Smooth muscle cell (in vitro differentiated cells): Measurements from ENCODE around the gene RASSF8. TPM values are rescaled to one million over a fixed set of nuclear protein-coding genes. Genes with fewer than 3 reads are reported as not detected.

Experiments used
- DNase-seq: peaks from one replicate; lab custom pipeline; 2025; ENCODE audit not compliant: unreplicated experiment; lab: John Stamatoyannopoulos, UW
- H2AFZ ChIP-seq: fragments of 200-600 bp; sonication (generic); 2 replicates; pipeline ENCODE4 v1.6.0; 2016; ENCODE audit warnings: antibody characterized with exemption, low read depth, mild to moderate bottlenecking
- H3F3A ChIP-seq: fragments of 200-600 bp; sonication (generic); 2 replicates; pipeline ENCODE4 v1.6.0; 2017; ENCODE audit warnings: antibody characterized with exemption, low read depth
- H3K27ac ChIP-seq: fragments of 200-600 bp; sonication (generic); 2 replicates; pipeline ENCODE4 v1.5.1; 2016; ENCODE audit warnings: low read depth, mild to moderate bottlenecking
- H3K27me3 ChIP-seq: fragments of 200-600 bp; sonication (generic); 2 replicates; pipeline ENCODE4 v1.6.1; 2016; ENCODE audit warnings: low read depth, mild to moderate bottlenecking
- H3K36me3 ChIP-seq: fragments of 200-600 bp; sonication (generic); 2 replicates; pipeline ENCODE4 v1.5.1; 2016; ENCODE audit warnings: low read depth
- H3K4me1 ChIP-seq: fragments of 200-600 bp; sonication (generic); 2 replicates; pipeline ENCODE4 v1.5.1; 2016; ENCODE audit warnings: low read depth
- H3K4me2 ChIP-seq: fragments of 200-600 bp; sonication (generic); 2 replicates; pipeline ENCODE4 v1.6.0; 2016; ENCODE audit warnings: mild to moderate bottlenecking
- H3K4me3 ChIP-seq: fragments of 200-600 bp; sonication (generic); 2 replicates; pipeline ENCODE4 v1.5.1; 2016; ENCODE audit warnings: mild to moderate bottlenecking
- H3K79me2 ChIP-seq: fragments of 200-600 bp; sonication (generic); 2 replicates; pipeline ENCODE4 v1.6.0; 2016; ENCODE audit warnings: low read depth, mild to moderate bottlenecking
- H3K9ac ChIP-seq: fragments of 200-600 bp; sonication (generic); 2 replicates; pipeline ENCODE4 v1.6.0; 2016; ENCODE audit warnings: low read depth
- H3K9me3 ChIP-seq: fragments of 200-600 bp; sonication (generic); replicated peaks from 2 replicates; pipeline ENCODE4 v1.5.1; 2016; ENCODE audit warnings: low read depth
- H4K20me1 ChIP-seq: fragments of 200-600 bp; sonication (generic); 2 replicates; pipeline ENCODE4 v1.6.0; 2016; ENCODE audit warnings: low read depth
- WGBS: methylation state at CpG from one replicate; pipeline ENCODE4 v1.1.7; 2016; ENCODE audit warnings: low lambda C conversion rate; 5-methylcytosine and 5-hydroxymethylcytosine counted together
- polyA plus RNA-seq: library from polyadenylated mRNA; unstranded; fragments of >200 nt; fragmentation: Nextera tagmentation; extraction: Ambion mirVana; gene quantifications from 2 replicates; pipeline ENCODE4 v1.2.1, GENCODE V29; 2016
- total RNA-seq: library from RNA; depleted of rRNA; stranded (reverse); fragments of >200 nt; gene quantifications from 2 replicates; pipeline ENCODE4 v1.2.3, GENCODE V29; 2014
- TF ChIP-seq, protein P1 (sequence below): fragments of 200-600 bp; sonication (generic); IDR thresholded peaks from 2 replicates; pipeline ENCODE4 v1.5.1; 2017; ENCODE audit warnings: borderline replicate concordance, mild to moderate bottlenecking, antibody characterized with exemption; ENCODE audit not compliant: insufficient read depth, poor library complexity, severe bottlenecking

The RASSF8 gene
- total and polyA plus RNA-seq, 2 experiments from 2014 or later = 9.8 to 29.8 TPM

- WGBS = 78% methylated on average over 4 of the region's 4 CpGs
- Histone ChIP-seq H3K27ac (no peak overlapping the region), H3K36me3 (no peaks in the 10 kb centered on the region), H3K79me2 (no peaks in the 10 kb centered on the region), H3K9ac (no peak overlapping the region), H3K4me3 (no peak overlapping the region), H3K4me2 (no peak overlapping the region), H3K27me3 (peaks cover 3% of the 10 kb centered on the region), H2AFZ (no peak overlapping the region), H4K20me1 (no peaks in the 10 kb centered on the region), H3K9me3 (no peaks in the 10 kb centered on the region), H3F3A (peaks cover 14% of the 10 kb centered on the region), H3K4me1 (peaks cover 4% of the 10 kb centered on the region)
- TF ChIP-seq, protein P1, sequence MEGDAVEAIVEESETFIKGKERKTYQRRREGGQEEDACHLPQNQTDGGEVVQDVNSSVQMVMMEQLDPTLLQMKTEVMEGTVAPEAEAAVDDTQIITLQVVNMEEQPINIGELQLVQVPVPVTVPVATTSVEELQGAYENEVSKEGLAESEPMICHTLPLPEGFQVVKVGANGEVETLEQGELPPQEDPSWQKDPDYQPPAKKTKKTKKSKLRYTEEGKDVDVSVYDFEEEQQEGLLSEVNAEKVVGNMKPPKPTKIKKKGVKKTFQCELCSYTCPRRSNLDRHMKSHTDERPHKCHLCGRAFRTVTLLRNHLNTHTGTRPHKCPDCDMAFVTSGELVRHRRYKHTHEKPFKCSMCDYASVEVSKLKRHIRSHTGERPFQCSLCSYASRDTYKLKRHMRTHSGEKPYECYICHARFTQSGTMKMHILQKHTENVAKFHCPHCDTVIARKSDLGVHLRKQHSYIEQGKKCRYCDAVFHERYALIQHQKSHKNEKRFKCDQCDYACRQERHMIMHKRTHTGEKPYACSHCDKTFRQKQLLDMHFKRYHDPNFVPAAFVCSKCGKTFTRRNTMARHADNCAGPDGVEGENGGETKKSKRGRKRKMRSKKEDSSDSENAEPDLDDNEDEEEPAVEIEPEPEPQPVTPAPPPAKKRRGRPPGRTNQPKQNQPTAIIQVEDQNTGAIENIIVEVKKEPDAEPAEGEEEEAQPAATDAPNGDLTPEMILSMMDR = no peak
- DNase-seq = no peak
These were observed 159.8 kb downstream of the RASSF8 start for GRCh38 chr12:26118308-26118707.

GRCh38 chr12:26119391-26119989 lies 161.0 kb downstream of the RASSF8 start:
- Histone ChIP-seq H3K4me2 (no peak overlapping the region), H3K27ac (no peak overlapping the region), H3K9ac (no peak overlapping the region), H2AFZ (no peak overlapping the region), H3F3A (peaks cover 13% of the 10 kb centered on the region), H3K4me1 (peaks cover 2% of the 10 kb centered on the region), H3K36me3 (no peaks in the 10 kb centered on the region), H4K20me1 (no peaks in the 10 kb centered on the region), H3K9me3 (no peaks in the 10 kb centered on the region), H3K79me2 (no peaks in the 10 kb centered on the region), H3K4me3 (no peak overlapping the region), H3K27me3 (peaks cover 3% of the 10 kb centered on the region)
- 22% methylated on average over 2 of the region's 2 CpGs for WGBS
- TF ChIP-seq, protein P1 = peak; percentile 63
- DNase-seq = no peak

- Histone ChIP-seq H3K4me1 (peaks cover 2% of the 10 kb centered on the region), H4K20me1 (no peaks in the 10 kb centered on the region), H2AFZ (no peak overlapping the region), H3K27me3 (peaks cover 3% of the 10 kb centered on the region), H3K79me2 (no peaks in the 10 kb centered on the region), H3K9me3 (no peaks in the 10 kb centered on the region), H3F3A (peaks cover 6% of the 10 kb centered on the region), H3K27ac (no peak overlapping the region), H3K36me3 (no peaks in the 10 kb centered on the region), H3K4me2 (peak overlapping the region; percentile 93), H3K9ac (no peak overlapping the region), H3K4me3 (no peak overlapping the region)
- 85% methylated on average over 4 of the region's 4 CpGs for WGBS
- no peak for DNase-seq
- TF ChIP-seq, protein P1 = no peak
These were observed 162.2 kb downstream of the RASSF8 start for GRCh38 chr12:26120561-26121274.
